TTC549 (cell line): ENCODE results near the gene DCTN5.

Source experiments
- FAIRE-seq: peaks from 2 replicates; lab custom pipeline; 2012; peaks lifted over from hg19 to GRCh38; lab: Jason Lieb, UNC

The DCTN5 gene

DNA sequence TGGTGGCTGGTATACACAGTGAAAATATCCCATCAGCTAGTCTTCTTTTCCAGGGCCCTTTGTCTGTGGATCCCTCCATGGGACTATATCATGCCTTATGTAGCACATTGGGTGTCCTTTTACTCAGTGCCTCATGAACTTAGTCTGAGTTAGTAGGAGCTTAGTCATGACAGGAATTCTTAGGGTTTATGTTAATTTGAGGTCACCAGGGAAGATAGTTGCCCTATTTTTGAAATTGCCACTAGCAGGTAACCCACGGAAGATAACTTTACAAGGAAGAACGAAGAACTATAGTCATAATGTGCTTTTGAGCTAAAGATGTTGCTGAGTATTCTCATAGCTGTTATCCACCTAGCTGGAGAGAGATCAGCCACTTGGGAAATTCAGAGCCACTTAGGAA, 22.7 kb downstream of the DCTN5 start:
- no peak for FAIRE-seq

DNA sequence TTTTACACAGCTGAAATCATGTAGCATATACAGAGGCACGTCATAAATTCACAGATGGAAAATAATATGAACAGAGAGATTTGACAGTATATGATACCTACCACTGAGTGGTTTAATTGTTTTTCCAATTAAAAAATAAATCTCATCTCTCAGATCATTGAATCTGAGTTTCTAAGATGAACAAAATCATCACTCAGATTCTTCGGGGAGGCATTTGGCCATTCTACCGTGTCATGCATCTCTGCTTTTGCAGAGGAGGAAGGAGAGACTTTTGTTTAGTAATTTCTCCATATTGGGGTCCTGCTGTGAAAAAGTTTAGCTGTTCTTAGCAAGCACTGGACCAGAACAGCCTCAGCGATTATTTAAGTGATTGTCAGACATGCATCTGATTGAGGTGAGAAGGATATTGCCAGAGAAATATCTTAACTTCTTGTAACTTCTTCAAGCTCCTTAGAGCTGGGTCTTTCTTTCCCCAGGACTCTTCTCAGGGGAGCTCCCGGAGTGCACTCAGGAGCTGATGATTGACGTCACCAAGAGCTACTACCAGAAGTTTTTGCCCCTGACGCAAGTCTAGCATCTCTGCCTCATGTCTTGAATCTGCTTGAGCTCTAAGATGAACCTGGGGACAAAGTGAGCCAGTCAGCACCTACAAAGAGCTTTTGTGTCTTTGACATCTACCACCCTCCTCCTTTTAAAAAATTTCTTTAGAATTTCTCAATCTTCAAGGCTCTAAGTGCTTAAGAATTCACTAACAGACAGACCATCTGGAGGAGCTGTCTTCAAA, 25.5 kb downstream of the DCTN5 start:
- FAIRE-seq: no peak

DNA sequence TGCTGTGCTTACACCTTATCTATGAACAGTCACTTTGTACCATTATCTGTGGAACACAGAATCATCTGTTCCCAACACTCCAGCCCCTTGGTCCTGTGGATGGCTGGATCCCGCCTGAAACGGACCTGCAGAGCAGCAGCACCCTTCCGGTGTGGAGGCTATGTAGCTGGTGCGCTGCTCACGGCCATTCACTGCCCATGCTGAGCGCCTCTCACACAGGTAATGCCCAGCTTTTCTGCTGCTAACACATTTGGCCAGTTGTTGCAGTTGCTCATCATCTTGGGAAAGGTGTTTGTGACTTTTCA, 26.0 kb downstream of the DCTN5 start:
- FAIRE-seq: no peak

DNA sequence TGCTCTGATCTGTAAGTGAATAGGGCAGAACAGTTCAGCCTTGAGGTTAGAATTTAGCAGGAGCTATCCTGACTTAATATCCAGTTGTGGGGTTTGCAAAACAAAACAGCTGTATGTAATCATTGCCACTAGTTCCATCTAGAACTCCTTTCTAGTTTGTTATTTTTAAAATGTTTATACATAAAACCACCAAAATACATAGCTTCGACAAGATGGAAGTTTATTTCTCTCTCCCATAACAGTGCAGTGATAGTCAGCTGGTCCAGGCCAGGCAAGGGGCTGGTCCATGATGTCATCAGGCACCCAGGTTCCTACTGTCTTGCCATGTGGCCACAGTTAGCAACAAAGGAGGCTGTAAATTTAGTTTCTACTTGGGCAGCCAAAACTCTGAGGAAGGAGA, 27.0 kb downstream of the DCTN5 start:
- FAIRE-seq: no peak

DNA sequence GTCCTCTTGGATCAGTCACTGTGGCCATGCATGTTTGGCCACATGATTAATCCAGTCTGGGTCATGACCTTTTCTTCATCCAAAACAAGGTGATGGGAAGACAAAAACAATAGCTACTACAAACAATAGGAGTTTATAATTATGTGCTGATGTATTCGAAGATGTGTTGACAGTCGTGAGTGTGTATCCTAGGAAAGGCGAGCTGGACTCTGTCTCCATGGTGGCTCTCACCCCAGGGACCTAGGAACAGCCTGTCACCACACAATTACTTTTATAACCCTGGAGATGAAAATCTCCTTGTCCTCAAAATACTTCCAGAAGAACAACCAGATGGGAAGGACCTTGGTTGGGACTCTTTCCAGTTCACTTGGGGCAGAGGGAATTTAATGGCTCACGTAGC, 27.6 kb downstream of the DCTN5 start:
- FAIRE-seq: no peak

DNA sequence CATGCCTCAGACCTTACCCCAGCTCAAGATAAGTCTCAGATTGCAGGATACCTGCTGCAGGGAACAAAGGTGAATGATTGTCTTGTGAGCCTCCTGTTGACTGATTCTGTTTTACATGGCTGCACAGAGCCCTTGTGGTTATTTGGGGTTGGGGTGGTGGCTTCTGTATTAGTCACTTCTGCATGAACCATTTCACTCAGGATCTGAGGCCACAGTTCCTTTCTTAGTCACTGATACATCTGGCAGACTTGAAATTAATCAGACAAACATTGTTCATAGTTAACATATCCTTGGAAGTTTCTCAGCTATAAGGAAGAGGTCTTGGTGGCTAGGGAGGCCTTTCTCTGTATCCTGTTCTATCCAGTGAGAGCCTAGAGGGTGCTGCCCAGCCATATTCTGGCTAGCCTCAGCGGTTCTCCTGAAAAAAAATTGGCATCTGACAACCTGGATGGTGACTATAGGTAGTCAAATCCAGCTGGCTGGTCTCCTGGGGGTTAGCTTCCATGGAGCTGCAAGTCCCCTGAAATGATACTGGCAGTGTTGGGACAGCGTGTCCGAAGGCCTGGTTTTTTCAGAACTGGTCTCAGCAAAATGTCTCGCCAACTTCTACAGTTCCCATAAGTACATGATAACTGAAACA, 29.0 kb downstream of the DCTN5 start:
- FAIRE-seq: no peak

DNA sequence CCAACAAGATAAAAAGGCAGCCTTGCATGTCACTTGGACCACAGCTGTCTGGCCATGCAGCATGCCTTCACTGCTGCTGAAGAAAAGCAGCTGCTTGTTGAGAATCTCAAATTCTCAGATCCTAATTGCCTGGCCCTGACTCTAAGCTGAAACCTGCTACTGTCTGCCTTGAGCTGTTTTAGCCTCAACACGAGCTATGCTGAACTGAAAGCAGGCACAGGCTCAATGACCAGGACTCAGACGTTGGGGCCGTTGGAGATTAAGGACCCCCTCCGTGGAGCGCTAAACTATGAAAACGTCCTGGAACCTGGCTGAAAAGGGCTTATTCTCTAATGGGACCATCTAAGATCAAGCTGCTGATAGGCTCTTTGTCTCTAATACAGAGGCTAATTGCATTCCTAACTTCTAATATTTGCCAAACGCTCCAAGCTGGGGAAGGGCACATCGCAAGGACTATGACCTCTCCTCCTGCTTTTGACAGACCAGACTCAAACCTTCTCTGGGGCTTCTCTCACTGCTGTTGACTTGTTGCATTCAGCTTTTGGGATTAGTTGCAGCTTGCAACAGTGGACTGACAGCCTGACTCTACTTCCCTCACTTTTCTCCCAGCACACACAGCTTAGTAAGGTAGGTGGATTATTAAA, 32.8 kb downstream of the DCTN5 start:
- no peak for FAIRE-seq

DNA sequence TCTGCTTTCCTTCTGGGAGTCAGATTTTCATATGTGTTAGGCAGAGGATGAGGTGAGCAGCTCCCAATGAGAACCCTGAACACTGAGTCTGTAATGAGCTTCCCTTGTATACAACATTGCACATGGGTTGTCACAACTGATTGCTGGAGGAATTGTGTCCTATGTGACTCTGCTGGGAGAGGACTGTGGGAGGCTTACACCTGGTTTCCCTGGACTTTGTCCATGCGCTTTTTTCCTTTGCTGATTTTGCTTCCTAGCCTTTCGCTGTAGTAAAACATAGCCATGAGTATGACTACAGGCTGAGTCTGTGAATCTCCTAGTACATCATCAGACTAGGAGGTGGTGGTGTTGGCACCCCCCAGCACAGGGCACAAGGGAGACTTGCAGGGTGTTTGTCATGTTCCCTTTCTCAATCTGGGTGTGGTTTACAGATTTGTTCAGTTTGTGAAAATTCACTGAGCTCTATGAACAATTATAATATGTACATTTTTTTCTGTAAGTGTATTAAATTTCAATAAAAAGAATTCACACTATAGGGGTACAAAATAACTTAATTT, 35.7 kb downstream of the DCTN5 start:
- no peak for FAIRE-seq

DNA sequence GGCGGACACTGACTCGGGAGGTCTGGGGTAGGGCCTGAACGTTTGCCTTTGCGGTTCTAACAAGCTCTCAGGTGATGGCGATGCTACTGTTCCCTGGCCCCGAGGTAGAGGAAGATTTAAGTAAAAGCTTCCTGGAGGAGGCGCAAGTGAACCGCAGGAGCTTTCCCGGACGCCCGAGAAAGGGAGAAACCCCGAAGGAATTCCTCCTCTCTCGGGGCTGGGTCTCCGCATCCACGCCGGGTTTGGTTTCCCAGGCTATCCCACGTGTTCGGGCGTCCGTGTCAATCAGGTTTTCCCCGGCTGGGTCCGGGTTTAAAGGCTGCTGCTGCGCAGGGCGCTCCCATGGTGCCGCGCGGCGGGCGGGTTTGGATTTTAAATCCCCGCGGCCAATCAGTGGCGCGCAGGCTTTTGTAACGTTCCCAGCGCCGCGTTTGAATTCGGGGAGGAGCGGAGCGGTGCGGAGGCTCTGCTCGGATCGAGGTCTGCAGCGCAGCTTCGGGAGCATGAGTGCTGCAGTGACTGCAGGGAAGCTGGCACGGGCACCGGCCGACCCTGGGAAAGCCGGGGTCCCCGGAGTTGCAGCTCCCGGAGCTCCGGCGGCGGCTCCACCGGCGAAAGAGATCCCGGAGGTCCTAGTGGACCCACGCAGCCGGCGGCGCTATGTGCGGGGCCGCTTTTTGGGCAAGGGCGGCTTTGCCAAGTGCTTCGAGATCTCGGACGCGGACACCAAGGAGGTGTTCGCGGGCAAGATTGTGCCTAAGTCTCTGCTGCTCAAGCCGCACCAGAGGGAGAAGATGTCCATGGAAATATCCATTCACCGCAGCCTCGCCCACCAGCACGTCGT, 37.4 kb downstream of the DCTN5 start, which contains the start of gene PLK1:
Gene PLK1, plus strand, starts transcription at position 460 of the 844 bp plus-strand sequence. Its CDS starts 44 bp downstream, at position 504.
- peak; percentile 34 for FAIRE-seq

DNA sequence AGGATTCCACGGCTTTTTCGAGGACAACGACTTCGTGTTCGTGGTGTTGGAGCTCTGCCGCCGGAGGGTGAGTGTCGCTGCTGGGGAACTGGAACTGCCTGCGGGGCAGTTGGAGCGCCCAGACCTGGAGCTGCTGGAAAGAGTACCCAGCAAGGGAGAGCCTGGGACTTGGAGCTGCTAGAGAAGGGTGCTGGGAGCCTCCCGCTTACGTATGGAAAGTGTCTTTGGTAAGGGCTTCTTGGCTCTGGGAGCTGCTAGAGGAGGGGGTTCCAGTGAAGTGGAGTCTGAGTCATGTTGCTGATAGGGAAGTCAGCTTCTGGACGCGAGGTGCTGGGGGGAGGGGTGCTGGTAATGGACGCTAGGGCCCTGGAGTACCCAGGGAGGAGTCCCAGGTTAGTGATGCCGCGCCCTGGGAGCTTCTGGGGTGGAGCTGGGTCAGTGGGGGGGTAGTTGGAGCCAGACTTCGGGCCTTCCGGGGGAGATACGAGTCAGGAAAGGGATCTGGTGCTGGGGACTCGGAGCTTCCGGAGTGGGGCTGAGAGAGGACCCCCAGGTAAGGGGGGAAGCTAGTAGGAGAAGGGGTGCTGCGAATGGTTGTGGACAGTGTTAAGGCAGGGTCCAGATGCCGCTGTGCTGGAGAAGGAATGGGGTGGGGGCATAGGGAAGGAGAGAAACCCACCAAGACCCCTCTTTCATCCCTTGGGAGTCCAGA, 38.2 kb downstream of the DCTN5 start:
- no peak for FAIRE-seq

DNA sequence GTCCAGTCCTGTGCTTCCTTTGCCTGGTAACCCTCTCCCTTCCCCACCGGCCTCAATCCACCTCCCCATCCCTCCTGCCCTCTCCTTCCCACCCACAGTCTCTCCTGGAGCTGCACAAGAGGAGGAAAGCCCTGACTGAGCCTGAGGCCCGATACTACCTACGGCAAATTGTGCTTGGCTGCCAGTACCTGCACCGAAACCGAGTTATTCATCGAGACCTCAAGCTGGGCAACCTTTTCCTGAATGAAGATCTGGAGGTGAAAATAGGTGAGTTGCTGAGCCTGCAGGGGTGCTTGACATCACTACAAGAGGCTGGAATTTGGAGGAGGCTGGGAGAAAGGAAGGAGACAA, 38.7 kb downstream of the DCTN5 start:
- FAIRE-seq: no peak

DNA sequence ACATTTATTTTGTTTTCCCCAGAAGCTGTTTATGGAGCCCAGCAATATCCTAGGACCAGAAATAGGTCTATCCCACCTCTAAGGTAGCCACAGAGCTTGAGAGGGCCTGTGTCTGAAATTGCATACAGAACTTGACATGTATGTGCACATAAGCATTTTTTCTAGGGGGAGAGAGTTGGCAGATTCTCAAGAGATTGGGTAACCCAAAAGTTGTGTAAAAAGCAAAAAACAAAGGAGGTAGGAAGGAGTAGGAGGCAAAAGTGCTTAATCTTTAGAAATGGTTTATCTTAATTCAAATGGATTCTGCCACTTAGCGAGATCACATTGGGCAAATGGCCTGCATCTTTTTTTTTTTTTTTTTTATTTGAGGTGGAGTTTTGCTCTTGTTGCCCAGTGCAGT, 40.9 kb downstream of the DCTN5 start:
- no peak for FAIRE-seq

DNA sequence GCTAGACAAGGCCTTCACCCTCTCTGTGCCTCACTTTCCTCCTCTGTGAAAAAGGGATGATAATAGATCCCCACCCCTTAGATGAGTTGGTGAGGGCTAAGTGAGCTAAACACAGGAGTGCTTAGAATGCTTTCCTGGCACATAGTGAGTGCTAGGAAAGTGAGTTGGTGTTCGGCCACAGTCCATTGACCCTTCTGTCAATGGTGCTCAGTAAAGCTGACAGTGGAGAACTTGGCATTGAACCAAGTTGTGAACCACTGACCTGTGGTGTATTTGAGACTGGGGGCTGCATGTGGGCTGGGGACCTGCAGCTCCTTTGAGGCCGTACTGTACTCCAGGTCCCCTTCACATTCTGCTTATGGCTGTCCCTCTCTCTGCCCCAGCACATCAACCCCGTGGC, 42.2 kb downstream of the DCTN5 start:
- FAIRE-seq: no peak

DNA sequence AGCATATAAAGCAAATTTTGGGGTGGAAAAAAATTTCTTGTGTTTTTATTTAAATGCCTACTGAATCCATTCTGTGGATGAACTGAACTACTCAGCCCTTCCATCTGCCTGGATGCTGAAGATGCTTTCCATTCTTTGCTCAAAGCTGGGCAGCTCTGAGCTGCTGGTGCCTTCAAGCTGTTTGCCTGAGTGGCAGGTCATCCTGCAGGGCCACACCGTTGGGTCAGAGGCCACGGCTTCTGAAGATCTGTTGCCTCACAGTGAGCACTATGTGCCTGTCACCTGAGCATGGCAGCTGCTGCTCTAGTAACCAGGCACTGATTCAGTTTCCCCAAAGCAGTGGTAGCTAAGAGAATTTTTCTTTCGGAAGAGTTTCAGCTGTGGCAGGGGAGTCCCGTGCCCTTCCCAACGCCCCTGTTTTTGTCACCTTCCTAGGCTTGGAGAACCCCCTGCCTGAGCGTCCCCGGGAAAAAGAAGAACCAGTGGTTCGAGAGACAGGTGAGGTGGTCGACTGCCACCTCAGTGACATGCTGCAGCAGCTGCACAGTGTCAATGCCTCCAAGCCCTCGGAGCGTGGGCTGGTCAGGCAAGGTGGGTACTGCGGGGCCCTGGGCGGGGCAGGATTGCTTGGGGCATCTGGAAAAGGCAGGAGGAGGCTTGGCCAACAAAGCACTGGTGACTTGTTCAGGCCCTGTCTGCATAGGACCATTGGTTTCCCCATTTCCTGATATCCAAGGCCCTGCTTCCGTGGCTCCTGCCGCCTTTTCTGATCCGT, 46.0 kb downstream of the DCTN5 start:
- no peak for FAIRE-seq

DNA sequence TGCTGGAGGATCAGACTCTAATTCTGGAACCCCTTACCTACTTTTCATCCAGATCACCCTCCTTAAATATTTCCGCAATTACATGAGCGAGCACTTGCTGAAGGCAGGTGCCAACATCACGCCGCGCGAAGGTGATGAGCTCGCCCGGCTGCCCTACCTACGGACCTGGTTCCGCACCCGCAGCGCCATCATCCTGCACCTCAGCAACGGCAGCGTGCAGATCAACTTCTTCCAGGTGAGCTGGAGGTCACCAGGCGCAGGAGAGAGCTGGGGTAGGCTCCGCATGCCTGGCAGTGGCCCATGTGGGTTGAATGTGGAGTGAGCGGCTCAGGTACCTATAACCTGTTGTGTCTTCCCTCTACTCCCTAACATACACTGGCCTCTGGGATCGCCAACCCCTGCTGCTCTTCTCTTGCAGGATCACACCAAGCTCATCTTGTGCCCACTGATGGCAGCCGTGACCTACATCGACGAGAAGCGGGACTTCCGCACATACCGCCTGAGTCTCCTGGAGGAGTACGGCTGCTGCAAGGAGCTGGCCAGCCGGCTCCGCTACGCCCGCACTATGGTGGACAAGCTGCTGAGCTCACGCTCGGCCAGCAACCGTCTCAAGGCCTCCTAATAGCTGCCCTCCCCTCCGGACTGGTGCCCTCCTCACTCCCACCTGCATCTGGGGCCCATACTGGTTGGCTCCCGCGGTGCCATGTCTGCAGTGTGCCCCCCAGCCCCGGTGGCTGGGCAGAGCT, 48.3 kb downstream of the DCTN5 start:
- FAIRE-seq: no peak

DNA sequence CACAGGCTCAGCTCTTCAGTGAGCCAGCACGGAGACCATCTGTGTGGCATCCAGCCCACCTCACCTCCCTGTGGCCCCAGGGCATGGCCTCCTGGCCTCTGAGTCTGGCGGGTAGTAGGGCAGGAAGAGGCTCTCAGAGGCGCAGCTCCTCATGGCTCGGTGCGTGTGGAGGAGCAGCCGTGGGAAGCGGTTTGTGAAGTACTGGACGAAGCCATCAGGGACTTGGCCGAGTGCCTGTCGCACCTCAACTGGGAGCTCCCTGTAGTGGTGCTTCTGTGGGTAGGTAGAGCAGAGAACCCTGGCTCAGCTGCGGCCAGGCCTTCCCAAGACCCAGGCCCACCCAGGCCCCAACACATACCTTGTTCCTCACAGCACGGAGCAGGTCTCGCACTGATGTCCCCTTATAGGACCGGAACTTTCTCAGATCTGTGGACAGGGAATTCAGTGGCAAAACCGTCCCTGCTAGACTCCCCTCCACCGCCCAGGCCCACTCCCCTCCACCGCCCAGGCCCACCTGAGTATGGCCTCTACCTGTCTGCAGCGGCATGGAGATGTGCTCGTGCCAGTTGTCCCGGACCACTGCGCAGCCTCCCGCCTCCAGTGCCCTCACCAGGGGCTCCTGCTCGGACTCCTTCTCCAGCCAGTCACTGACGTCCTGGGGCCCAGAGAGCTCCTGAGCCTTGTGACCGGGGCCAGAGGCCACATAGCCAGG, 49.7 kb downstream of the DCTN5 start:
- FAIRE-seq: no peak

DNA sequence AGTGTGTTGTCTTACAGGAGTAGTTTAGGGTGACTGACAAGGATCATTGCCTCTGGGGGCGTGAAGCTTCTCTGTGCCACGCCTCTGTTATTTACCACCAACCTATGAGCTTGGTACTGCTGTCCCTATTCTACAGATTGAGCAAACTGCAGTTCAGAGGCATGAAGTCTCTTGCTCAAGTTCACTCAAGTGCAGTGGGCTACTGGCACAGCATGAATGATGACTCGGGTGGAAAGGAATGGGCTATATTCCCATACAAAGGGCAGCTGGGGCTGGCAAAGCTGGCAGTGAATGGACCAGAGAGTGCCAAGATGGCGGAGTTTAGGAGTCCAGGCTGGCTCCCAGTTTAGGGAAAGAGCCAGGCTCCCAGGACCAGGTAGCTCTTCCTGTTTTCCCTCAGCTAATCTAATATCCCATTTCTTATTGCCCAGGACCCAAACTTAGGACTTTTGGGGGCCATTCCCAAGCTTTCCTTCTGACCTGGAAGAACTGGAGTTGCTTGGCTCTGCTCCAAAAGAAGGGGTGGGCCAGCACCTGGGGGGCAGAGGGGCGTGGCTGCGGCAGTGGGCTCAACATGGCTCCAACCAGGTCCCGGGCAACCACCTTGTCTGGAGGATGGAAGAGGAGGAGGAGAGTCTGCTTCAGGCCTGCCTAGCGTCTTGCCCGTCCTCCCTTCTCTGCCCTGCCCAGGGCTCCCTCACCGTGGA, 50.4 kb downstream of the DCTN5 start:
- no peak for FAIRE-seq

DNA sequence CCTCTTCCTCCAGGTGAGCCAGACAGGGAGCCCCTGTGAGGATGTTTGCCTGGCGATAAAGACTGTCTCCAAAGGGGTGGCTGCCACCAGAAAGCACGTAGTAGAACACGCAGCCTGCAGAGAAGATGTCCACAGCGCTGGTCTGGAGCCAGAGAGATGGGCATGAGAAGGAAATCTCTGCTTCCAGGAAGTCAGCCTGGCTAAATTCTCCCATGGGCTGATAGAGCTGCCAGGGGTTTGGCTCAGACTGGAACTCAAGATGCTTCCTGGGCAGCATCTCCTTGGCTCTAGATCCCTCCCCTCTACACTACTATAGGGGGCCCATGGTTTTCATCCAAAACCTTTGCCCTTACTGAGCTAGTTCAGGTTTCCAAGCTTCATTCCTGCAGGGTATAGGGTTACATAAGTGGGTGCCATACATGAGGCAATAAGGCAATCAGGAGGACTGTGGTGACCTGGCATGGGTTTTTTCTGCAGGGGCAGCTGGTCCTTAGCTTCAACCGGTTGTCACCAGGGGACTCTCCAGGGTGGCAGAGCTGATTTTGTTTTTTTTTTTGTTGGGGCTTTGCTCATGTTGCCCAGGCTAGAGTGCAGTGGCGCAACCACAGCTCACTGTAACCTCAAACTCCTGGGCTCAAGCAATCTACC, 51.0 kb downstream of the DCTN5 start:
- FAIRE-seq: no peak

DNA sequence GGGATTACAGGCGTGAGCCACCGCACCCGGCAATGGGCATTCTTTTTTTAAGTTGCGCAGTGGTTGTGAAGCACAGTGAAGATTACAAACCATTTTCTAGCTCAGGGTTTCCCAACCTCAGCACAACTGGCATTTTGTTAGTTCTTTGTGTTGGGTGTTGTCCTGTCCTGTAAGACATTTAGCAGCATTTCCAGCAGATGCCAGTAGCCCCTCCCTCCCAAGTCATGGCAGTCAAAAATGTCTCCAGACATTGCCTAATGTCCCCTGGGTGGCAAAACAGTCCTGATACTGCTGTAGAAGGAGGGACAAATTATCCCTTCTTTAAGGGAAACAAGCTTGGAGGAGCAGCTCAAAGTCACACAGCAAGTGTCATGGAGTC, 53.0 kb downstream of the DCTN5 start:
- no peak for FAIRE-seq
